Astrocyte of the spinal cord (primary cell): ENCODE results near the gene TMED7.
"Not testable (repeated sequence)": the region's sequence is repeated elsewhere in the genome, so short reads cannot be mapped to it uniquely, and the experiment has no call there.

Source experiments
- DNase-seq: peaks from one replicate; pipeline ENCODE4 v3.0.0; 2011; ENCODE audit warnings: low read depth, low spot score
- H3K4me3 ChIP-seq: 2 replicates; pipeline ENCODE4 v1.5.1; 2011; ENCODE audit warnings: low read depth, mild to moderate bottlenecking, low read length, moderate library complexity
- in situ Hi-C: cut with HindIII; loops from 2 replicates; pipeline ENCODE4 v1.10.0; 2017; ENCODE audit warnings: low sequenced_read_pairs
- TF ChIP-seq, protein P1 (sequence below): IDR thresholded peaks from 2 replicates; pipeline ENCODE4 v1.5.1; 2012; ENCODE audit warnings: low read depth, mild to moderate bottlenecking, low read length, inconsistent platforms

TMED7 gene

DNA sequence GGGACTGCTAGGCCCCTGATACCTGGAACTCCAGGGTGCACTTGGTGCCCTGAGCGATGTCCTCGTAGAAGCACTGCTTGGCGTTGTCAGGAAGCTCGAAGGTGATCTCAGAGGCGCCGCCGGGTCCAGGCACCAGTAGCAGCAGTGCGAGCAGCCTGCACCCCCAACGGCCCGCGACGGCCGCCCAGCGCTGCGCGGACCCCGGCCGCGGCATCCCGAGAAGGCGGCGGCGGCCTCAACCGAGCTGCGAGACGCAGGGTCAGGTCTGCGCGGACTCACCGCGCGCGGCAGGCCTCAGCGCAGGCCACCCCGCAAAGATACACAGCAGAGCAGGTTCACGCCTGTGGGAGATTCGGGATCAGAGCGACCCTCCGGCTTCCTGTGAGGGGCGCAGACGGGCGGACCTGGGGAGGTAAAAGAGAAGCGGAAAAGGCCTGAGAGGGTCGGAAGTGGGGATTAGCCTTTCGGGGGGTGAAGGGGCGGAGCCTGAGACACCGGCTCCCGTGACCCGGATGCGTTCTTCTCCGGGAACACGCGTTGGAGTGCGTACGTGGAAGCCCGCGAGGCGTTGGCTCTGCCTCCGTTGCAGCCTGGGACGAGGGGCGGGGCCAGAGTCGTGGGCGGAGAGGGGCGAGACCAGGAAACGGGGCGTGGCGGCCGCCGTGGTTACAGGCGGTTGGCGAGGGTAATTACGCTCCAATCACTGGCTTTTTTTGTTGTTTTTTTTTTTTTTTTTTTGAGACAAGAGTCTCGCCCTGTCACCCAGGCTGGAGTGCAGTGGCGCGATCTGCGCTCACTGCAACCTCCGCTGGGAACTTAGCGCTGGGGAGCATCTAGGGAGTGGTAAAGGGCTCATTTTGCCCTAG, at the start of gene TMED7:
Gene TMED7 (minus strand): TSS at position 458 of the 866 bp plus-strand sequence. CDS start 244 bp downstream, at position 214.
- peak; percentile 99 for DNase-seq
- peak within 1 kb of the TSS; percentile 84 for H3K4me3 ChIP-seq
- TF ChIP-seq, protein P1, sequence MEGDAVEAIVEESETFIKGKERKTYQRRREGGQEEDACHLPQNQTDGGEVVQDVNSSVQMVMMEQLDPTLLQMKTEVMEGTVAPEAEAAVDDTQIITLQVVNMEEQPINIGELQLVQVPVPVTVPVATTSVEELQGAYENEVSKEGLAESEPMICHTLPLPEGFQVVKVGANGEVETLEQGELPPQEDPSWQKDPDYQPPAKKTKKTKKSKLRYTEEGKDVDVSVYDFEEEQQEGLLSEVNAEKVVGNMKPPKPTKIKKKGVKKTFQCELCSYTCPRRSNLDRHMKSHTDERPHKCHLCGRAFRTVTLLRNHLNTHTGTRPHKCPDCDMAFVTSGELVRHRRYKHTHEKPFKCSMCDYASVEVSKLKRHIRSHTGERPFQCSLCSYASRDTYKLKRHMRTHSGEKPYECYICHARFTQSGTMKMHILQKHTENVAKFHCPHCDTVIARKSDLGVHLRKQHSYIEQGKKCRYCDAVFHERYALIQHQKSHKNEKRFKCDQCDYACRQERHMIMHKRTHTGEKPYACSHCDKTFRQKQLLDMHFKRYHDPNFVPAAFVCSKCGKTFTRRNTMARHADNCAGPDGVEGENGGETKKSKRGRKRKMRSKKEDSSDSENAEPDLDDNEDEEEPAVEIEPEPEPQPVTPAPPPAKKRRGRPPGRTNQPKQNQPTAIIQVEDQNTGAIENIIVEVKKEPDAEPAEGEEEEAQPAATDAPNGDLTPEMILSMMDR: no peak
- in situ Hi-C loops: no loop called here

GRCh38 chr5:115674782-115675181, 48.9 kb upstream of the TMED7 start:
- DNase-seq, in situ Hi-C loops, H3K4me3 ChIP-seq: not testable (repeated sequence)

DNA sequence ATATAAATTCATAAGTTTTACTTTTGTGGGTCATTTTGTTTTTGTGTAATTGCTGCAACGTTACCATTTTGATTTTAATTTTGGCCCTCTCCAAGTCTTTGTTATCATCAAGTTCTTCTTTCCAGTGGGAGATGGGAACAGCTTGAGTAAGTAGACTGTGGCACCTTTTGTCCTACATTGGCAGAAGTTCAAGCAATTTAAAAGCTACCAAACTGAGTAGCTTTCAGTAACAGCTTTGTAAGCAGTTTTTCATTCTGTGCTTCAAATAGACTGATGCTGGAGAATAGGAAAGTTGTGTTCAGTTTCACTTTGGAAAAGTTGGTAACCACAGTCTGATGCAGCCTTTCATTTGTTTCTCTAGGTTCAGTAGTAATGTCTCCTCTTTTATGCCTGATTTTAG, 47.8 kb upstream of the TMED7 start:
- TF ChIP-seq, protein P1: no peak
- H3K4me3 ChIP-seq: no peak overlapping the region
- in situ Hi-C loops: no loop called here
- DNase-seq: no peak

DNA sequence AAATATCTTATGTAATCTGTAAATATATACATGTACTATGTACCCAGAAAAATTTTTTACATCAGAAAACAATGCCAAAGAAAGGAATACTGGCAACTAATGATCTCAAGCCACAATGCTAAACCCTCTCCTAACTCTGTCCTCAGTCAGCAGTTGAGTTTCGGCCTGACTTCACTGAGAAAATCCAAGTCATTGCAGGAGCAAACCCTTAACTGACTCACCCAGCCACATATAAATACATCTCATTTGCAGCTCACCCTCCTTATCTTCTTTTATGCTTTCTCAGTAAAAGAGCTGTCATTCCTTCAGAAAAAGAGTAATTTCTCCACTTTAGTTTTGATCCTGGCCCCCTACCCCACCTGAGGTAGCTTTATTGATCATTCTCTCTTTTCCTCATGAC, 46.1 kb upstream of the TMED7 start:
- in situ Hi-C loops: no loop called here
- no peak for DNase-seq
- no peak overlapping the region for H3K4me3 ChIP-seq
- TF ChIP-seq, protein P1: no peak

GRCh38 chr5:115666023-115666422, 40.2 kb upstream of the TMED7 start:
- H3K4me3 ChIP-seq: no peak overlapping the region
- DNase-seq: no peak
- in situ Hi-C loops: no loop called here
- TF ChIP-seq, protein P1: no peak

DNA sequence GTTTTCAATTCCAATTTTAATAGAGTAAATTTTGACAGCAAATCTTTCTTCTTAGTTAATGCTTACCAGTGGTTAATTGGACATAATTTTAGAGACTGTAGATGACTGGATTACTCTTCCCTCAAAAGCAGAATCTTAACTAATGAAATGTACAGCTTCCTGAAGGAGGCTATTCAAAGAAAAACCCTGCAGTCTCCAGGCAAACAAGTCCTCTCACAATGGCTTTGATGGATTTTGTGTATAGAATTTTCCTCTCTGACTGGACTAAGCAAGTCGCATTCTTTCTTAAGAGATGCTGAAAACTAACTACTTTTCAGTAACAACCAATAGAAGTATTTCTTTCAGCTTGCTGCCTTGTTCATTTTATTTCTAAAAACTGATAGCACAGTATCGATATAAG, 35.7 kb upstream of the TMED7 start:
- no peak overlapping the region for H3K4me3 ChIP-seq
- in situ Hi-C loops: no loop called here
- TF ChIP-seq, protein P1: no peak
- DNase-seq: no peak

GRCh38 chr5:115661101-115661500, 35.3 kb upstream of the TMED7 start:
- H3K4me3 ChIP-seq: no peak overlapping the region
- DNase-seq: peak; percentile 20
- in situ Hi-C loops: no loop called here
- TF ChIP-seq, protein P1: no peak
